Measurements from ENCODE around the gene XPO6.
A peak's percentile ranks its signal among the peaks of the same experiment; 100 is the strongest.
"Not testable (repeated sequence)": the region's sequence is repeated elsewhere in the genome, so short reads cannot be mapped to it uniquely, and the experiment has no call there.

Gene XPO6, protein sequence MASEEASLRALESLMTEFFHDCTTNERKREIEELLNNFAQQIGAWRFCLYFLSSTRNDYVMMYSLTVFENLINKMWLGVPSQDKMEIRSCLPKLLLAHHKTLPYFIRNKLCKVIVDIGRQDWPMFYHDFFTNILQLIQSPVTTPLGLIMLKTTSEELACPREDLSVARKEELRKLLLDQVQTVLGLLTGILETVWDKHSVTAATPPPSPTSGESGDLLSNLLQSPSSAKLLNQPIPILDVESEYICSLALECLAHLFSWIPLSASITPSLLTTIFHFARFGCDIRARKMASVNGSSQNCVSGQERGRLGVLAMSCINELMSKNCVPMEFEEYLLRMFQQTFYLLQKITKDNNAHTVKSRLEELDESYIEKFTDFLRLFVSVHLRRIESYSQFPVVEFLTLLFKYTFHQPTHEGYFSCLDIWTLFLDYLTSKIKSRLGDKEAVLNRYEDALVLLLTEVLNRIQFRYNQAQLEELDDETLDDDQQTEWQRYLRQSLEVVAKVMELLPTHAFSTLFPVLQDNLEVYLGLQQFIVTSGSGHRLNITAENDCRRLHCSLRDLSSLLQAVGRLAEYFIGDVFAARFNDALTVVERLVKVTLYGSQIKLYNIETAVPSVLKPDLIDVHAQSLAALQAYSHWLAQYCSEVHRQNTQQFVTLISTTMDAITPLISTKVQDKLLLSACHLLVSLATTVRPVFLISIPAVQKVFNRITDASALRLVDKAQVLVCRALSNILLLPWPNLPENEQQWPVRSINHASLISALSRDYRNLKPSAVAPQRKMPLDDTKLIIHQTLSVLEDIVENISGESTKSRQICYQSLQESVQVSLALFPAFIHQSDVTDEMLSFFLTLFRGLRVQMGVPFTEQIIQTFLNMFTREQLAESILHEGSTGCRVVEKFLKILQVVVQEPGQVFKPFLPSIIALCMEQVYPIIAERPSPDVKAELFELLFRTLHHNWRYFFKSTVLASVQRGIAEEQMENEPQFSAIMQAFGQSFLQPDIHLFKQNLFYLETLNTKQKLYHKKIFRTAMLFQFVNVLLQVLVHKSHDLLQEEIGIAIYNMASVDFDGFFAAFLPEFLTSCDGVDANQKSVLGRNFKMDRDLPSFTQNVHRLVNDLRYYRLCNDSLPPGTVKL

DNA sequence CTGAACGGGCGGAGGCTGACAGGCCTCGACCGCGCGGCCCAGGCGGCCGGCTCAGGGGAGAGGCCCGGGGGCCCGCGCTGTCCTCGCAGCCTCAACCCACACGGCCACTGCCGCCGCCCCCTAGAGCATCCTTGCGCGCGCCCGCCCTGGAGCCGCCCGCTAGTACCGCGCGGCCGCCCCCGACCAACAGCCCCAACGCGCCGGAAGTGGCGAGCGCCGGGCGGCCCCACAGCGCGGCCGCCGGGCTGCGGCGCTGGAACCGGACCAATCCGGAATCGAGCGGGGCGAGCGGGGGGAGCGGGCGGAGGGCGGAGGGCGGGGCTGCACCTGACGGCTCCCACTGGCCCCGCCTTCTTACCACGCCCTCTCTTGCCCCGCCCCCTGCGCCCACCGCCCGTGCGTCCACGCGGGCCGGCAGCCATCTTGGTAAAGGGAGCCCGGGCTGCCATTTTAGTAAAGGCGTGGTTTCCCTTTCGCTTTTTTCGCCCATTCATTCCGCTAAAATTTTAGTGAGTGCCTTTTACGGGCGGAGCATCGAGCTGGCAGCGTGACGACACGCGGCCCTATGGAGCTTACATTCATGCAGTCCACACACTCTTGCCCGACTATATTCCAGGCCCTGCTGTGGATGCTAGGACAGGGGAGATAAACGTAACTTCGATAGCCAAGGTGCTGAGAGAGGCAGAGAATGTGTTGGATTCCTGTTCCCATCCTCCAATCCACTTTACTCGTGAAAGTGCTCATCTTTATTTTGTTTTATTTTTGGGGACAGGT, at the start of gene XPO6:
TSS of gene XPO6 (minus strand) at position 208 of the 774 bp plus-strand sequence. CDS start 597 bp downstream, outside the sequence.
- DNase-seq (ENCODE audit: low spot score): peak; percentile 92

- DNase-seq (ENCODE audit: low spot score): no peak
Measured at GRCh38 chr16:28260193-28260592, 48.4 kb upstream of the XPO6 start.

- no peak for DNase-seq (ENCODE audit: low spot score)
Measured at GRCh38 chr16:28259781-28260150, 48.0 kb upstream of the XPO6 start.

- DNase-seq (ENCODE audit: low spot score): no peak
Measured at GRCh38 chr16:28259091-28259780, 47.5 kb upstream of the XPO6 start.

- no peak for DNase-seq (ENCODE audit: low spot score)
Measured at GRCh38 chr16:28258567-28258966, 46.8 kb upstream of the XPO6 start.

DNA sequence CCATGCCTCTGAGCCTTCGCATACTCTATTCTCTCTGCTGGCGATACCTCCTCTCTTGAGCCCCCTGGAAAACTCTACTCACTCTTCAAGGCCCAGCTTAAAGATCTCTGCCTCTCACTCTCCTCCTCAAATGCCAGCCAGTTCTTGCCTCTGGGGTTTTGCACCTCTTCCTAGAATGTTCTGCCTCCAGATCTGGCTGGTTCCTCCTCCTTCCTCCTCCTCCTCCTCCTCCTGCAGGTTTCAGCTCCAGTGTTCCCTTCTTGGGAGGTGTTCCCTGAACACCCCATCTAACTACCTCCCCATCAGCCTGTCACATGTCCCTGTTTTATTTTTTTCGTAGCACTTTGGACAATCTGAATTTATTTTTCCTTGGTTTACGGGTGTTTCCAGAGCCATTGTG, 45.5 kb upstream of the XPO6 start:
- DNase-seq (ENCODE audit: low spot score): no peak

DNA sequence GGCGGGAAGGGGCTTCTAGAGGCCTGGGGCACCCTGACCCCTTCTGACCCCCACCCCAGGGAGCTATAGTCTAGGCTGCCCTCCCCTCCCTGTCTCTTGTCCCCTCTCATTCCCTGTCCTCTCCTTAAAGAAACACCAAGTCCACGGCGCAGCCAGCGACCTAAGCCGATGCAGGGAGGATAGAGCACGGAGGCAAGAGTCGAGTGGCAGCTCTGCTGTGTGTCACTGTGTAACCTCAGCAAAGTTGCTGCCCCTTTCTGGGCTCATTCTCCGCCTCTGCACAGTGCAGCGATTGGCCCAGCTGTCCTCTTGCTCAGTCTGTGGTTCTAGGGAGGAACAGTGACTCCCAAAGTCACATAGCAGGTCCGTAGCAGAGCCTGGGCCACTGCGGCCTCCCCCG, 44.1 kb upstream of the XPO6 start:
- DNase-seq (ENCODE audit: low spot score): no peak

- DNase-seq (ENCODE audit: low spot score): no peak
Measured at GRCh38 chr16:28254158-28254557, 42.4 kb upstream of the XPO6 start.

GRCh38 chr16:28250999-28251398, 39.2 kb upstream of the XPO6 start:
- no peak for DNase-seq (ENCODE audit: low spot score)

GRCh38 chr16:28249483-28249882, 37.7 kb upstream of the XPO6 start:
- DNase-seq (ENCODE audit: low spot score): not testable (repeated sequence)

- DNase-seq (ENCODE audit: low spot score): no peak
Measured at GRCh38 chr16:28241924-28242323, 30.2 kb upstream of the XPO6 start.

DNA sequence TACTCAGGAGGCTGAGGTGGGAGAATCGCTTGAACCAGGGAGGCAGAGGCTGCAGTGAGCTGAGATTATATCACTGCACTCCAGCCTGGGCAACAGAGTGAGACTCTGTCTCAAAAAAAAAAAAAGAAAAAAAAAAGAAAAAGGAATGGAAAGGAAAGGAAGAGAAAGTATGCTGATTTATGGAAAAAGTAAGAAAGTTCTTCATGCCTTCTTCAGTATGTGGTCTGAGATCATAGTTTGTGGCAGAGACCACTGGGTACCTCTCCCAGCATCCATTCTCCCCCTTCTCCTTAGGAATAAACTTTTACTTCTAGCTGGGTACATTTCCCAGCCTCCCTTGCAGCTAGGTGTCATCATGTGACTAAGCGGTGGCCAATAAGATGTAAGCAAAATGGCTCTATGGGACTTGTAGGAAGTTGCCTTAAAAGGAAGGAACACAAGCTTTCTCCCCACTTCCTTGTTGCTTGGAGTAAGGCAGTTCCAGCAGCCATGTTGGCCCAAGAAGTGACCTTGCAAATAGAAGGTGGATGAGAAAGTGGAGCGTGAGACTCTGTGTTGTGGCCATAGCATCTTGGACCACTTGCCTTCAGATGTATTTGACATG, 26.1 kb upstream of the XPO6 start:
- peak; percentile 32 for DNase-seq (ENCODE audit: low spot score)

- DNase-seq (ENCODE audit: low spot score): no peak
Measured at GRCh38 chr16:28231763-28232162, 20.0 kb upstream of the XPO6 start.

DNA sequence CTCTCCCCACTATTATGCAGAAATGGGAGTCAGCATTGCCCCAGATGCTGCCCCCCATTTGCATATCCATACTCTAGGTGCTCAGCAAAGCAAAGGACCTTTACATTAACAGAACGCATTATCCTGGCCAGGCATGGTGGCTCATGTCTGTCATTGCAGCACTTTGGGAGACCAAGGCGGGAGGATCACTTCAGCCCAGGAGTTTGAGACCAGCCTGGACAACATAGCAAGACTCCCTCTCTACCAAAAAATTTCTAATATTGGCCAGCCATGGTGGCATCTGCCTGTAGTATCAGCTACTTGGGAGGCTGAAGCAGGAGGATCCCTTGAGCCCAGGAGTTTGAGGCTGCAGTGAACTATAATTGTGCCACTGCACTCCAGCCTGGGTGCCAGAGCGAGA, 12.1 kb upstream of the XPO6 start:
- DNase-seq (ENCODE audit: low spot score): not testable (repeated sequence)

DNA sequence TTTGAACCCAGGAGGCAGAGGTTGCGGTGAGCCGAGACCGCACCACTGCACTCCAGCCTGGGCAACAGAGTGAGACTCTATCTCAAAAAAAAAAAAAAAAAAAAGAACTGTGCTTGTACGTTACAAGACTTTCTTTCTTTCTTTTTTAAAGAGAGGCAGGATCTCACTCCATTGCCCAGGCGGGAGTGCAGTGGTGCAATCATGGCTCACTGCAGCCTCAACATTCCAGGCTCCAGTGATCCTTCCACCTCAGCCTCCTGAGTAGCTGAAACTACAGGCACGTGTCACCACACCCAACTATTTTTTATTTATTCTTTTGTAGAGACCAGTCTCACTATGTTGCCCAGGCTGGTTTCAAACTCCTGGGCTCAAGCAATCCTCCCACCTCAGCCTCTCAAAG, 8.0 kb upstream of the XPO6 start:
- not testable (repeated sequence) for DNase-seq (ENCODE audit: low spot score)

GRCh38 chr16:28219282-28219681, 7.5 kb upstream of the XPO6 start:
- no peak for DNase-seq (ENCODE audit: low spot score)

DNA sequence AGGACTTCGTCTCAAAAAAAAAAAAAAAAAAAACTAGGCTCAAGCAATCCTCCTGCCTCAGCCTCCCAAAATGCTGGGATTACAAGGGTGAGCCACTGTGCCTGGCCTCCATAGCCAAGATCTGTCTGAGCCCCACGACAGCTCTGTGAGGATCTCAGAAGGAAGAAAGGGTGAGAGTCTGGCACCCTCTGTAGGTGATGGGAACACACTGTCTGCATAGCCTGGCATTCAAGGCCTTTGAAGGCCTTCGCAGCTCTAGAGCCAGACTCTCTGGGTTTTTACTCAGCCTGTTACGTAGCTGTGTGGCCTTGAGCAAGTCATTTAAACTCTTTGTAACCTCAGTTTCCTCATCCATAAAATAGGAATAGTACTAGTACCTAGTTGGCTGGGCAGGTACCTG, 6.3 kb upstream of the XPO6 start:
- peak; percentile 61 for DNase-seq (ENCODE audit: low spot score)

GRCh38 chr16:28217326-28217725, 5.6 kb upstream of the XPO6 start:
- no peak for DNase-seq (ENCODE audit: low spot score)

DNA sequence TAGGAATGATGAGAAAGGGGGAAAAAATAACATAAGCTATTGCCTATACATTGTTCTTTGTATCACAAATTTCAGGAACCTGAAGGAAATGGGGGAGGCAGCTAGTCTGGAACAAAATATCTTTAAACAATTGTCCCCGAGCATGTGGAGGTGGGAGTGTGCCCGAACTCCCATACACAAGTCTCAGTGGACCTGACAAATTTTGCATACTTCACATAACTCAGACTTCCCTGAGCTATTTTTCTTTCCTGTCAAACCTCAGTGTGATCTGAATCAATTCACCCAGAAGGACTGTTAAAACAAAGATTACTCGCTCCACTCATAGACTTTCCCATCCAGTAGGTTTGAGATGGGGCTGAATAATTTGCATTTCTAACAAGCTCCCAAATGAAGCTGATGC, 1.6 kb upstream of the XPO6 start:
- no peak for DNase-seq (ENCODE audit: low spot score)

DNA sequence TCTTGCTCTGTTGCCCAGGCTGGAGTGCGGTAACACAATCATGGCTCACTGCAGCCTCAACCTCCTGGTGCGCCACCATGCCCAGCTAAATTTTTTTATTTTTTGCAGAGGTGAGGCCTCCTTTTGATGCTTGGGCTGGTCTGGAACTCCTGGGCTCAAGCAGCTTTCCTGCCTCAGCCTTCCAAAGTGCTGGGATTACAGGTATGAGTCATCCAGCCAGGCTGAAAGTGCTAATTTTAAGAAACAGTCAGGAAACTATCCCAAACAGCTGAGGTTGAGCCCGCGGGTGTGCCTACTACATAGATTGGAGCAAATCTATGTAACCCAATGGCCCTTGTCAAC, 738 bp upstream of the XPO6 start:
- DNase-seq (ENCODE audit: low spot score): peak; percentile 78

All from RKO (cell line).